Hippocampal formation (tissue), 2 donors: Measurements from ENCODE around the gene UAP1.

ENCODE experiments used
- DNase-seq, 2 donors: peaks; one replicate each; lab custom pipeline; 2025; lab: John Stamatoyannopoulos, UW

Gene UAP1

DNA sequence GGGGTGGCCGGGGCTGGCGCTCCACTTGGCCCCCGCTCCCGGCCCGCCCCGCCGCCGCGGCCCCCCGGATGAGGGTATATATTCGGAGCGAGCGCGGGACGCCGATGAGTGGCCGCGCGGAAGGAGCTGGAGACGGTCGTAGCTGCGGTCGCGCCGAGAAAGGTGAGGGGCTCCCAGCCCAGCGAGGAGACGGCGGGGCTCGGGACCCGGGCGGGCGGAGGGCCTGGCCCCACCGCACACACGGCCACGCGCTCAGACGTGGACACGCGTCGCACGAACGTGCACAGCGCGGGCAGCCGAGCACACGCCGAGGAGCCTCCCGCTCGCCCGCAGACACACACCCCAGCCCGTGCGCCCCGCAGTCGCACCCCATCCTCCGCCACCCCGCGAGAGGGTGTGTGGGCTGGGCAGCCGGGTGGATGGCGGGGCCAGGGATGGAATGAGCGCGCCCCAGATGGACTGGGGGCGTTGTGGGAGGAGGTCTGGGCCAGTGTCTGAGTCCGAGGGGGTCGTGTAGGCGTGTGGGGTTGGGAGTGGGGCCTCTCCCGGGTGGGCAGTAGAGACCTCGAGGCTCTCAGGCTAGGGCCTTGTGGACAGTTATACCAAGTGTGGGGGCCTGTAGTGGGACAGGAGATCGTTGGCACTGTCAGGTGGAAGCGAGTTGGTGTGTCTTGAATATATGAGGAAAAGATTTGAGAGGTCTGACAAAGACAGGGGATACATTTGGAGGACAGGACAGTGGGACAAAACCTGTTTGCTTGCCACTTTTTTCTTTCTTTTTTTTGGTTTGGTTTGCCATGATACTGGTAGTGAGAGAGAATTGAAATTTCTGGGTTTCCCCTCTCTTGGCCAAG, at the start of gene UAP1:
TSS of gene UAP1 (plus strand) at position 107 of the 854 bp plus-strand sequence. CDS start 4,347 bp downstream, outside the sequence.
- DNase-seq: no peak

DNA sequence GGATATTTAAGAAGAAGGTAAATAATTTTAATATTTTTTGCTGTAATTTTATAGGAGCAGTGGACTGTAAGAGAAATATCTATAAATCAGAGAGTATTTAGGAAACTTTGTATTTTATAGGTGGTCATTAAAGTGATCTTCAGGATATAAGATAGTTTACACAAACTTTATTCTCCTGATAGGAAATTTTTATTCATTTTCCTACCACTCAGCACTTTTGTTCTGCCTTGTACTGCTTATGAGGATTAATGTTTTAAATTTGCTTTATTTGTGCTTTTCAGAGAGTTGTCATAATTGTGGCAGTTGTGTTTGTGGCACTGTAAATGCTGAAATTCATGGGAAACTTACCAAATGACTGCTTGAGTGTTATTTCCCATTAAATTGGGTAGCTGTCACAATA, 34.2 kb upstream of the UAP1 start:
- no peak for DNase-seq

DNA sequence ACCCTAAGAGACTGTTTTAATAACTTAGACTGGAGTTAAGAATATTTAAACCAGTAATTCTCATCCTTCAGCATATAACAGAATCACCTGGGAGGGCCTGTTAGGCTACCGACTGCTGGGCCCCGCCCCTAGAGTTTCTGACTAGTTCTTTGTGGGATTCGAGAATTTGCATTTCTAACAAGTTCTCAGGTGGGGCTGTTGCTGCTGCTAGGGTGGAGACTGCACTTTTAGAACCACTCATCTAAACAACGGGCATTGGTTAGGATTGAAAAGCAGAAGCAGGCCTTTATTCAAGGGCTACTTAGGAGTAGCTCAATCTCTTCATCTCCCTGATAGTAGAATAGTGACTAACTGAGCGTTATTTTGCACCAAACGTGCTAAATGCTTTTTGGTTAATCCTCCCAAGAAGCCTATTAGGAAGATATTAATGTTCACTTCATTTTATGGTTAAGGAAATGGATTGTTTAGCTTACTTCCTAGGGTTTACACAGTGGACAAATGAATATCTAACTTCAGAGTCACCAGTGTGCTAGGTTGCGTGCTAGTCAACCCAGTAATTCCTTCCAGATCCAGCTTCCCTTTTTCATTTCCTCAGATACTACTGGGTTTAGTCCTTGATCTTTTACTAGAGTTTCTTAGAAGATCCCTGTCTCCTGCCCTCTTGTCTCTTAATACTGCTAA, 31.1 kb upstream of the UAP1 start:
- no peak for DNase-seq

DNA sequence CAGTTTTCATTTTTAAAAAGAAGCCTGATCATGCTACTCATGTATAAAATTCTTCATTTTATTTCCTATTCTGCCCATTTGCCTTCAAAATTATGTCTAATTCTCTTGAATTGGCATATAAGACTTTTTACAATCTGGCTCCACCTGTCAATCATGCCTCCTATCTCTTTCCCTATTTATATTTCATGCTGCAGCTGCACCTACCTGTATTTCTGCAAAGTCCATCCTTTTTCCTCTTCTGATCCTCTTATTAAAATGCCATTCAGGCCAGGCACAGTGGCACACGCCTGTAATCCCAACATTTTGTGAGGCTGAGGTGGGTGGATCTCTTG, 30.6 kb upstream of the UAP1 start:
- DNase-seq: no peak

DNA sequence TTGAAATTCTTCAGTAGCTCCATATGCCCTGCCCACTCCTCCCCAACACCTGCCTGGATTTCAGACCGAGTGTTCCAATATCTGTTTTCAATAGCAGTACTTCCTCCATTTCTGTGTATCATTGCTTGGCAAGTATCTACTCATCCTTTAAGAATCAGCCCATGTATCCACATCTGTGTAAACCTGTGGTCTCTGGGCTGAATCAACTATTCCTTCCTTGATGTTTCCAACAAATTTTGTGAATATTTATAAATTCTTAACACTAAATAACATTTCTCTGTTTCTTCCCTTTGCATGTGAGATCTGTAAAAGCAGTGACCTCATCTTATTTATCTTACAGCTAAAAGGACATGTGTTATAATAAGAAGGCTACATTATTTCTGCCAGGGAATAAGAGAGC, 26.0 kb upstream of the UAP1 start:
- no peak for DNase-seq

DNA sequence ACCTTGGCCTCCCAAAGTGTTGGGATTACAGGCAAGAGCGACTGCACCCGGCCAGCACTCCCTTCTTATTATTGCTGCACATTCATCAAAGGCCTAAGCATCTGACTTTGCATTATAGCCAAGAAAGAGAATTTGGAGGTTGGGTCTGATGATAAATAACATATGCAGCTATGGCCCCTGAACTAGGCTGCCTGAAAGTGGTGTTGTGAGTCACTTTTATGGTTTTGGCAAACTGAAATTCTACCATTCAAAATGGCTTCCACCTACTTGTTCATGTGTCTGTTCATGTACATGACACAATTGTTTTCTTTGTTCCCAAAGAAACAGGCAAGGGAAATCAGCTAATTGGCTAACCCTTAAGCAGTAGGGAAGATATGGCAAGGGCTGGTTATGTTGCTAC, 25.0 kb upstream of the UAP1 start:
- DNase-seq: no peak

DNA sequence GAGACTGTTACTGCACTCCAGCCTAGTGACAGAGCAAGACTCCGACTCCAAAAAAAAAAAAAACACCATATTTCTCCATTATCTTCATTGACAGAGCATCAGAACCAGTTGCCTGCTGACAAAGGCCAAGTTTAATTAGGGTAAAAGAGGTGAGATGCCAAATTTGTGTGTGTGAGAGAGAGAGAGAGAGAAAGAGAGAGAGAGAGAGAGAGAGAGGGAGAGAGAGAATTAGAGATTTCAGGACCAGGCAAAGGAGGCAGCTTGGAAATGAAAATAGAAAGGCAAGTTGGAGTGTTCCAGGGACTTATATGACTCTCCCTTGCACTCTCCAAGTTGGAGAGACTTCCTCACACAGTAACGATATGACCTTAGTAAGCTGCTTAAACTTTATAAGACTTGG, 24.3 kb upstream of the UAP1 start:
- DNase-seq: no peak

DNA sequence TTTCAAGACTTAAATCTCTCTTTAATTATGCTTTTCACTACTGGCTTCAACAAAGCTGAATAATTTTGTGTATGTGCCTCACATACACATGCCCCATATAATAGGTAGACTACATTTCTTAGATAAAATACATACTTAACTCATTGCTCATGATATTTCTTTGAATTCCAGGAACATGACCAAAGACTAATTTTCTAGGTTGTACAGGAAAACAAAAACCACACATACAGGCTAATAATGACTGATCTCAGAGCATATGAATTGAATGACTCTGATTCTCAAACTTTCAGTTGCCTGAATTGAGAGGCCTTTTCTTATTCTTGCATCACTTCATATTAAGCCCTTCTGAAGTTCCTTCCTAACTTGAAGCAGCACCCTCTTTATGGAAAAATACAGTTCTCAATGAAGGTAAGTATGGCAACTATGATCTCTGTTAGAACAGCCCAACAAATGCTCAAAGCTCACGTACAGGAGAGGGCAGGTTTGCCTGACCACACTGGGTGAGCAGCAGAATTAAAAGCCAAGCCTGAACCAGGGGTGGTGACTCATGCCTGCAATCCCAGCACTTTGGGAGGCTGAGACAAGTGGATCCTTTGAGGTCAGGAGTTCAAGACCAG, 22.6 kb upstream of the UAP1 start:
- DNase-seq: no peak

DNA sequence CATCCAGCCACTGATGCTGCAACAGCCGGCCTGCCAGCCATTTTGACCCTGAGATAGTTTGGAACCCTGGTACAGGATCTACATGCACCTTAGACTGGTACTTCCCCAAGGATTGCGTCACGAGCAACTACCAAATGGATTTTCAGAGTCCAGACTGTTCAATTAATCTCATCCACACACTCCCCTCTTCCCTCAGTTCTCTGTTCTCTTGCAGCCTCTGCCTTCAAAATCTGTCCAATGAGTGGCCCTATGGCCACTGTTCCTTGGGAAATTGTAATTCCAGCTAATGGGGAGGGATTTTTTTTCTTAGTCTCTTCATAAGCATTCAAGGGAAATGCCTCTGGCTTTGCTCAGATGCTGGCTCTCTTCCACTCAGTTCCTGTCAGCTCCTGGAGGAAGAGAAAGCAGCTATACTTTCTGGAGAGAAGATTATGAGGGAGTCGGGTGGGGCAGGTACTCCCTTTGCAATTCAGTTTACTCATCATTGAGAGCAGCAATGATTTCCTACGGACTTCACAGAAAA, 19.8 kb upstream of the UAP1 start:
- no peak for DNase-seq

DNA sequence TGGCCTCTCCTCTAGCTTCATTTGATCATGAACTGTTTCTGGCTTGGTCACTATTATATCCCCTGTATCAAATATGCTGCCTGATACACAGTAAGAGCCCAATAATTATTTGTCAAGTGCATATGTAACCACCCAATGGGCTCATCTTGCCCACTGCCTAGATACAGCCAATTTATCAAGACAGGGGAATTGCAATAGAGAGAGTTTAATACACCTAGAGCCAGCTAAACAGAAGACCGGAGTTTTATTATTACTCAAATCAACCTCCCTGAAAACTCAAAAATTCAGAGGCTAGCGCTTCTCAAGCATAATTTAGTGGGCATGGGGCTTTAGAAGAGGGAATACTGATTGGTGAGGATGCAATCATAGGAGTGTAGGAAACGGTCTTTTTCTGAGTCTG, 18.3 kb upstream of the UAP1 start:
- no peak for DNase-seq

DNA sequence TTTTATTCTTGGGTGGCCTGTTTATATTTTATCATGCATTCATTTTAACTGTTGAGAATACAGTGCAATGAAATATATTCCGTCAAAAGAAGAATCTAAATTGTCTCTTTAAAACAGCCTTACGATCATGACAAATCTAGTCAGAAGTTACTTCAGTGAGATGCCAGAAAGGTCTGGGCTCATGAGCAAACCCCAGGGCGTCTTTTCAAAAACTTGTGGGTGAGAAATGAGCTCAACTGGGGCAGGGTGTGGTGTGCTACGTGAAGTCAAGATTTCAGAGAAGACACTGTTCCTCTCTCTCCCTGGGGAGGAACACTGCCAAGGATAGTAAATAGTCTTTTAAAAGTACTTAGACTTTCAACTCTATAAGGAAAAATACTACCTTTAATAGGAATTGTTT, 13.4 kb upstream of the UAP1 start:
- no peak for DNase-seq

DNA sequence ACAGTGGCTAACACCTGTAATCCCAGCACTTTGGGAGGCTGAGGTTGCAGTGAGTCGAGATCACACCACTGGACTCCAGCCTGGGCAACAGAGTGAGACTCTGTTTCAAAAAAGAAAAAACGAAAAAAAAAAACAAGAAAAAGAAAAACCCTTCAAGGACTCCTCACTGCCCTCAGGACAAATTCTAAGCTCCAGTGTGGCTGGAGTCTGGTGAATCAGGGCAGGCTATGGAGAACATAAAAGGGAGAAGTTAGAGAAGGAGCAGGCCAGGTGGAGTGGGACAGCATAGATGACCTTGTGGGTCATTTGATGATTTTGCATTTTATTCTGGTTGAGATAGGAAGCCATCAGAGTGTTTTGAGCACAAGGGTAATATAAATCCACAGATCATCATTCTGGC, 12.5 kb upstream of the UAP1 start:
- no peak for DNase-seq

DNA sequence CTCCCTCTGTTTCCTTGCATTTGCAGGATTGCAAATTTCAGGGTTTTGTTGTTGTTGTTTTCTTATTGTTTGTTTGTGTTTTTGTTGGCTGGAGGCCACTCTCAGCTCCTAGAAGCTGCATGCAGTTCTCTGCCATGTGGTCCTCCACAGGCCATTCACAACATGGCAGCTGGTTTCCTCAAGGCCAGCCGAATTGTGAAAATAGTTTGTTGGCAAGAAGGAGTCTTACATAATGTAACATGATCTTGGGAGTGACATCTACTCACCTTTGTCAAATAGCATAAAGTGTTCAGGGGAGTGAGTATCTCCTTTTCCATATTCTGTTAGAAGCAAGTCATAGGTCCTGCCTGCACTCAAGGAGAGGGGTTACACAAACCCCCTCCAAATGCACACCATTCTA, 10.6 kb upstream of the UAP1 start:
- no peak for DNase-seq

DNA sequence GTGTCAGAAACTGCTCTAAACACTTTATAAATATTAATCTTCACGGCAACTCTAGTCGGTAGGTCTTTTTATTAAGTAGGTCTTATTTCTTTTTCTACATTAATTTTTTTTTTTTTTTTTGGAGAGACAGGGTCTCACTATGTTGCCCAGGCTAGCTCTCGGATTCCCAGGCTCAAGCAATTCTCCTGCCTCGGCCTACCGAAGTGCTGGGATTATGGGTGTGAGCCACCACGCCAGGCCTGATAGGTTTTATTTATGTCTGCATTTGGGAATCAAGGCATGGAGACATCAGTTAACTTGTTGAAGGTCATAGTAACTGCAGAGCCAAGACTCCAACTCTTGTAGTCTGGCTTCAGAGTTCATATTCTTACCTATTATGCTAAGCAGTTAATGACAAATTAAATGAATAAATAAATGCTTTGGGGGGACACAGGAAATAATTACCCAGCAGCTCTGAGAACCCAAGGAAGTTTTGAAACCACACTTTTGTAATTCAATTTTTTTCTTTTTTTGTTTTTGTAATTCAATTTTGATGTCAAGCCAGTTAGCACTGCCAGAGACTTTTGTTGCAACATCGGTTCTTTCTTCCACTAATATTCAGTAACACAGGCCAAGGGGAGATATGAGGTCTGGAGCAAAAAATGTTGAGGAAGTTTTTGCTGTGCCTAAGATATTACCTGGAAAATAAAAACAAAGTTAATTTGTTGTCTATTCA, 9.4 kb upstream of the UAP1 start:
- DNase-seq: no peak

DNA sequence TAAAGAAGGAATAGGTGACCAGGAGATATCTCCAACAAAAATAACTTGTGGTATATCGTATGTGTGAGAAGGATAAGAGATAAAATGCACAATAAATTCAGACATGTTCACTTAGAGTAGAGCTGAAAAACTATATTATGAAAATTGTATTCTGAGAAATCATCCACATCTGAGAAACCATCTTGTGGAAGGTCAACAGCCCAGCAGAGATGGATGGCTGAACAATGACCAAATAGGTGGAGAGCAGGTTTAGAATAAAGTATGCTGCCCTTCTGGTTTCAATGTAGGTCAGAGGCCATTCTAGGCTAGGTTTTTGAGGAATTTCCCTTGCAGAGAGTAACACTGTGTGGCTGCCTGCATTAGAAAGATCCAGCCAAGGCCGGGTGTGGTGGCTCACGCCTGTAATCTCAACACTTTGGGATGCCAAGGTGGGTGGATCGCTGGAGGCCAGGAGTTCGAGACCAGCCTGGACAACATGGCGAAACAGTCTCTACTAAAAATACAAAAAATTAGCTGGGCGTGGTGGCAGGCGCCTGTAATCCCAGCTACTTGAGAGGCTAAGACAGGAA, 8.8 kb upstream of the UAP1 start:
- no peak for DNase-seq

DNA sequence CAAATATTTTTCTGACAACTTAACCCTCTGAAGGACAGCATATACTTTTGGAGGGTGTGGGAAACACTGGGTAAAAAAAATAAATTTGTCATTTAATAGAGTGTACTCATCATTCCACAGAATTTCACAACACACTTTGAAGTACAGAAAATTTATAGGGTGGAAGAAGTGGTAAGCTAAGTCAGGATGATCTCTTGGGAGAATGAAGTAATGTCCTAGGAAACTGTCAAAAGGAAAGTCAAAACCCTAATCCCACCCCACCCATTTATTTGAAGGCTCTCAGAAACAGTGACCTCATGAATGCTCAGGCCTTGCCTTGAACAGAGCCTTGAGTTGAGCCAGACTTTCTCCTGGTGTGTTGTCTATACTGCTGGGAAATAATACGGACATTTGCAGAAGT, 7.3 kb upstream of the UAP1 start:
- no peak for DNase-seq

DNA sequence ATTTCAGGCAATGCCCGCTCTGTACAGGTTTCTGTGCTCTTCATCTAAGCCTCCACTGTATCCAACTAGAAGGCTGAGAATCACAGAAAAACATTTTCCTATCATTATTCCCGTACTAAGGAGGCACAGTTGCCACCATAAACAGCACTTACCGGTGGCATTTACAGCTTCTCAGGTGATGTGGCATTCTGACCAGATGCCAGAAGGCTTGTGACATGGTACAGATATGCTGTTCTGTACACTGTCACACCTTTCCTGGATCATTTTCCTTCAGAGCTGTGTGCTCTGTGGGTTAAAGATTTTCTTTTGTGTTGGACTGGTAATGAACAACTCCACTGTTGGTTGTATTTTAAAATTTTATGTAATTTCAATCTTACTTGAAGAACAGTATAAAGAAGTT, 4.0 kb upstream of the UAP1 start:
- DNase-seq: no peak

DNA sequence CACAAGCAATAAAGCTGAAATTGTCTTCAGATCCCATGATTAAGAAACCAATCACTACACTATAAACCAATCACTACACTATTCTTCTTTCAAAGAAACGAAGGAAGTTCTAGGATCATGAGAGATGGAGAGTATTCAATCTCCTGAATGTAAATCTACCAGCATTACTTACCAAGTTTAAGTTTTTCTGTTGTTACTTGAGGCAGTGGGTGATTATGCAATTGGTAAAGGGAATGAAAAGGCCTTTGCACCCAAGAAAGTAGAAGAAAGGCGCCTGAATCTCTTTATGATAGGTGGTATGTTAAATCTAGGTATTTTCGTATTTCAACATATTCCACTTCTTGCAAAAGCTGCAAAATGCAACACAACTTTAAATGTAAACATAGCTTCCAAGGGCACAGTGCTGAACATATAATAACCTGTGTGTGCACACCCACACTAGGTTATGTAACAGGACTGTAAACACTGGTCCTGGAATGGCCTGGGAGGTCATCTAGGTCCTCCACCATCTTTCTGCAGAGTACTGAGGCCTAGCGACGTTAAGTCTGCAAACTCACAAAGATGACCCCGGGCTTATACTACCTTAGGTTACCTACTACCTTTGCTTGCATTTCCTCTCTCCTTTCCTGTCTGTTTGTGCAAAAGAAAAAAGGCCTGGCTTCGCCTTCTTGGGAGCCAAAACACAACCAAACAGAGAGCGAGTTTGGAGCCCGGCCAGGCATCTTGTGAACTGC, 1.1 kb upstream of the UAP1 start:
- no peak for DNase-seq

DNA sequence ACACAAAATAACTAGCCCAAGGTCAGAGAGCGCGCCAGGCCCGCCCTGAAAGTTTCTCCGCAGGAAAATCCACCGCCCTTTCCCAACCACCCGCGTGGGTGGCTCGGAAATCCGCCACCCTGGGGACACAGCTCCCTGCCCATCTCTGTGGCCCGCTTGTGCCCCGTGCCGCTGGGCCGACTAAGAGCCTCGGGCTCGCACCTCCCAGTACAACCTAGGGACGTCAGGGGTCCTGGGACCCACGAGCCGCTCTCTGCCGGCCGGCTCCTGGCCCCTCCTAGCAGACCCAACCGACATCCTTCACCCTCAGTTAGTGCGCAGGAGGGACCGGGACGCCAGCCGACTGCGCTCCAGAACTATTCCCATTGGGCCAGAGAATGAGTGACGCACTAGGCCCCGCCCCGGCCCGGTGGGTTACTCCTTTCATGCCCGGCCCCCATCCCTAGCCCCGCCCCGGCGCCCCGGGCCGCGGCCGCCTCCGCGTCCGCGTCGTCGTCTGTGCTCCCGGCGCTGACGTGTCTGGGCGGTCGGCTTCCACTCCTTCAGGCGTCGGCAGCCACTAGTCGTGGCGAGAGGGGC, 396 bp upstream of the UAP1 start:
- peak; percentile 96 for DNase-seq

DNA sequence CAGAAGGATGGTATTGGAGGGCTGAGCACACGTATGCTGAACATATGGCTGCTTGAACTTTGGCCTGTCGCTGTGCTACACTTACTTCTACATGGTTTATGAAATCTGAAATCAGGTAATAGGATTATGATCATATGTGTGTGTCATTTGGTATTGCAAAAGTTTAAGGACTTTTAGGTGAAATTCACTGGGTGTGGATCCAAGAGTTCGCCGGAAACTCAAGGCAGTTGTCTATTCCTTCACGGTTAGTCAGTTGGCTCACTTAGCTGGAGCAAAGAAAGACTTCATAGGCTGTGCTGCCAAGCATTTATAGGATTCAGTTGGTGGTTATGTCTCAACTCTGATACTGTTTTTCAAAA, 927 bp downstream of the UAP1 start:
- DNase-seq: no peak

DNA sequence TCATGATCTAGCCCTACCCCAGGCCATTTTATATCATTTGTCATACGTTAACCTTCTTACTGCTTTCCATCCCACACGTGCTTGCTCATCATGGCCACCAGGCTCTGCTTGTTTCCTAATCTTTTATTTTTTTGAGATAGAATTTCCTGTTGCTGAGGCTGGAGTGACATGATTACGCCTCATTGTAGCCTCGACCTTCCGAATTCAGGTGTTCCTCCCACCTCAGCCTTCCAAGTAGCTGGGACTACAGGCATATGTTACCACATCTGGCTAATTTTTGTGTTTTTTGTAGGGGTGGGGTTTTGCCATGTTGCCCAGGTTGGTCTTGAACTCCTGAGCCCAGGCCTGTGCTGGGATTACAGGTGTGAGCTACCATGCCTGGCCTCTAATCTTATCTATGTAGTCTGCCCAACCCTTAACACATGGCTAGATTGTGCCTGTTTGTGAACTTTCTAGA, 3.3 kb downstream of the UAP1 start:
- no peak for DNase-seq
